Gastrocnemius medialis (tissue), 4 donors: ENCODE data around the gene AJAP1.

Experiments used
- POLR2A ChIP-seq, 2 donors: fragments of 450-650 bp; IDR thresholded peaks; one replicate each; pipeline ENCODE4 v1.6.1; 2017; ENCODE audit warnings: antibody characterized with exemption in 2 of 2, mild to moderate bottlenecking in 2 of 2, moderate library complexity in 2 of 2
- TF ChIP-seq, protein P1 (sequence below), 5 experiments: fragments of 450-650 bp in 3 of 5; fragments of 200-600 bp in 2 of 5; sonication (generic) in 2 of 5; IDR thresholded peaks in 4 of 5; conservative IDR thresholded peaks in 1 of 5; 1 replicate in 4 of 5; 2 replicates in 1 of 5; pipeline ENCODE4 v1.5.1; 2016 to 2019; ENCODE audit warnings: antibody characterized with exemption in 5 of 5, mild to moderate bottlenecking in 3 of 5, moderate library complexity in 3 of 5

GRCh38 chr1:4653796-4654725 is at the start of gene AJAP1:
- TF ChIP-seq, protein P1, sequence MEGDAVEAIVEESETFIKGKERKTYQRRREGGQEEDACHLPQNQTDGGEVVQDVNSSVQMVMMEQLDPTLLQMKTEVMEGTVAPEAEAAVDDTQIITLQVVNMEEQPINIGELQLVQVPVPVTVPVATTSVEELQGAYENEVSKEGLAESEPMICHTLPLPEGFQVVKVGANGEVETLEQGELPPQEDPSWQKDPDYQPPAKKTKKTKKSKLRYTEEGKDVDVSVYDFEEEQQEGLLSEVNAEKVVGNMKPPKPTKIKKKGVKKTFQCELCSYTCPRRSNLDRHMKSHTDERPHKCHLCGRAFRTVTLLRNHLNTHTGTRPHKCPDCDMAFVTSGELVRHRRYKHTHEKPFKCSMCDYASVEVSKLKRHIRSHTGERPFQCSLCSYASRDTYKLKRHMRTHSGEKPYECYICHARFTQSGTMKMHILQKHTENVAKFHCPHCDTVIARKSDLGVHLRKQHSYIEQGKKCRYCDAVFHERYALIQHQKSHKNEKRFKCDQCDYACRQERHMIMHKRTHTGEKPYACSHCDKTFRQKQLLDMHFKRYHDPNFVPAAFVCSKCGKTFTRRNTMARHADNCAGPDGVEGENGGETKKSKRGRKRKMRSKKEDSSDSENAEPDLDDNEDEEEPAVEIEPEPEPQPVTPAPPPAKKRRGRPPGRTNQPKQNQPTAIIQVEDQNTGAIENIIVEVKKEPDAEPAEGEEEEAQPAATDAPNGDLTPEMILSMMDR (IDR thresholded peaks at IDR 0.05 in 4 of 5, conservative IDR thresholded peaks at IDR 0.05 in 1 of 5): no peak
- TF ChIP-seq POLR2A (IDR thresholded peaks at IDR 0.05): no peak
